Endothelial cell of umbilical vein (primary cell): ENCODE results near the gene DAD1.

Experiments used
- EZH2 ChIP-seq: IDR thresholded peaks from 2 replicates; pipeline ENCODE4 v1.6.1; 2012; ENCODE audit warnings: borderline replicate concordance, low read depth, mild to moderate bottlenecking, moderate library complexity, low read length, inconsistent platforms; ENCODE audit not compliant: severe bottlenecking
- FOS ChIP-seq: IDR thresholded peaks from 2 replicates; pipeline ENCODE4 v1.6.1; 2011; ENCODE audit warnings: mild to moderate bottlenecking, low read length, moderate library complexity, borderline replicate concordance; ENCODE audit not compliant: insufficient read depth
- GATA2 ChIP-seq: IDR thresholded peaks from 2 replicates; pipeline ENCODE4 v1.7.0; 2011; ENCODE audit warnings: low read depth, mild to moderate bottlenecking, moderate library complexity, mixed read lengths, low read length; ENCODE audit not compliant: insufficient read length, insufficient read depth
- MAX ChIP-seq: IDR thresholded peaks from 2 replicates; pipeline ENCODE4 v1.6.1; 2011; ENCODE audit not compliant: insufficient read depth, insufficient read length
- MYC ChIP-seq: IDR thresholded peaks from one replicate; pipeline ENCODE4 v1.6.1; 2011; ENCODE audit warnings: mild to moderate bottlenecking, low read depth, low read length
- POLR2A ChIP-seq: IDR thresholded peaks from 2 replicates; pipeline ENCODE4 v1.6.1; 2012; ENCODE audit warnings: low read depth, mild to moderate bottlenecking, control low read depth, low read length
- POLR2AphosphoS5 ChIP-seq: IDR thresholded peaks from 2 replicates; pipeline ENCODE4 v1.6.1; 2012; ENCODE audit warnings: low read depth, mild to moderate bottlenecking, control low read depth, low read length, moderate library complexity; ENCODE audit not compliant: insufficient read depth
- TF ChIP-seq, protein P1 (sequence below), 2 donors: IDR thresholded peaks; 1 replicate in 1 of 2; 2 replicates in 1 of 2; pipeline ENCODE4 v1.5.1; 2011; ENCODE audit warnings: low read length in 2 of 2, mild to moderate bottlenecking in 2 of 2, moderate library complexity in 2 of 2, control low read depth in 1 of 2, inconsistent platforms in 1 of 2, low read depth in 1 of 2; ENCODE audit not compliant: insufficient read depth in 1 of 2; ENCODE audit errors: extremely low read depth in 1 of 2

DNA sequence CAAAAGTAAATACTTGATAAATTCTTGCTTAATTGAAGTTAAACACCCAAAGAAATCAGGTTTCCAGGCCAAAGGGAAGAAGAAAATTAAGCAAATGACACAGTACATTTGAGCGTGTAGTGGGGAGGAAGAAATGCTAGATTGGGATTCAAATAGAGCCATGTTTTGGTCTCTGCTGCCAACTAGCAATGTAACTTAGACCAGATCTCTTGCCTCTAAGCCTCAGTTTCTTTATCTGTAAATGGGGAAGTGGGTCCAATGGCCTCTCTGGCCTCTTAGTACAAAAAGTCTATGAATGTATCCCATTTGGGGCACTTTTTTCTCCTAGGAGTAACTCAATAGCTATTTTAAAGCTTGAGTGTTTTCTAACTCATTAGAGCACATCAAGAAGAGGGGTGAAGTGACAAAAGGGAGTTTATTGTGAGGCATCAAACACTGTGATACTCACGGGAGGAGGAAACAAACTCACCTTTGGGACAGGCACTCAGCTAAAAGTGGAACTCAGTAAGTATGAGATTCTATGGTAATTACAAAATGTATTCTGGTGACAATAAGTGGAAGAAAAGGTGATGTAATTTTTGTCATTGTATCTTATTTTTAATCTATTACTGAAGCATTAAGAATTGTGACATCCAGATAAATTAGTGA is 55.8 kb downstream of the DAD1 start:
- TF ChIP-seq, protein P1, sequence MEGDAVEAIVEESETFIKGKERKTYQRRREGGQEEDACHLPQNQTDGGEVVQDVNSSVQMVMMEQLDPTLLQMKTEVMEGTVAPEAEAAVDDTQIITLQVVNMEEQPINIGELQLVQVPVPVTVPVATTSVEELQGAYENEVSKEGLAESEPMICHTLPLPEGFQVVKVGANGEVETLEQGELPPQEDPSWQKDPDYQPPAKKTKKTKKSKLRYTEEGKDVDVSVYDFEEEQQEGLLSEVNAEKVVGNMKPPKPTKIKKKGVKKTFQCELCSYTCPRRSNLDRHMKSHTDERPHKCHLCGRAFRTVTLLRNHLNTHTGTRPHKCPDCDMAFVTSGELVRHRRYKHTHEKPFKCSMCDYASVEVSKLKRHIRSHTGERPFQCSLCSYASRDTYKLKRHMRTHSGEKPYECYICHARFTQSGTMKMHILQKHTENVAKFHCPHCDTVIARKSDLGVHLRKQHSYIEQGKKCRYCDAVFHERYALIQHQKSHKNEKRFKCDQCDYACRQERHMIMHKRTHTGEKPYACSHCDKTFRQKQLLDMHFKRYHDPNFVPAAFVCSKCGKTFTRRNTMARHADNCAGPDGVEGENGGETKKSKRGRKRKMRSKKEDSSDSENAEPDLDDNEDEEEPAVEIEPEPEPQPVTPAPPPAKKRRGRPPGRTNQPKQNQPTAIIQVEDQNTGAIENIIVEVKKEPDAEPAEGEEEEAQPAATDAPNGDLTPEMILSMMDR (IDR thresholded peaks at IDR 0.05; ENCODE audit: extremely low read depth in 1 of 2, insufficient read depth in 1 of 2, low read depth in 1 of 2, low read length in 2 of 2), result no peak
- TF ChIP-seq POLR2A, result no peak
- no peak for TF ChIP-seq POLR2AphosphoS5
- TF ChIP-seq MAX, result no peak
- no peak for TF ChIP-seq FOS
- TF ChIP-seq MYC, result no peak
- no peak for TF ChIP-seq EZH2
- no peak for TF ChIP-seq GATA2
